H1 (cell line): Measurements from ENCODE around the gene STIL.

Experiments
- JUN ChIP-seq: IDR thresholded peaks from 2 replicates; pipeline ENCODE4 v1.6.1; 2011; ENCODE audit warnings: low read depth, mild to moderate bottlenecking, improper control_type of control experiment, low read length
- NRF1 ChIP-seq: IDR thresholded peaks from 2 replicates; pipeline ENCODE4 v1.6.1; 2011; ENCODE audit warnings: mild to moderate bottlenecking, low read depth, low read length, improper control_type of control experiment
- SAP30 ChIP-seq: fragments of 300-600 bp; sonication (generic); IDR thresholded peaks from 2 replicates; pipeline ENCODE4 v1.7.1; 2012; ENCODE audit warnings: low read length, moderate library complexity, mild to moderate bottlenecking, inconsistent platforms; ENCODE audit not compliant: insufficient read depth, insufficient replicate concordance
- TF ChIP-seq, protein P1 (sequence below), 3 experiments: IDR thresholded peaks; 1 replicate in 2 of 3; 2 replicates in 1 of 3; pipeline versions ENCODE4 v1.5.1 to v1.6.1; 2011; ENCODE audit warnings: low read length in 3 of 3, mild to moderate bottlenecking in 3 of 3, inconsistent platforms in 2 of 3, low read depth in 1 of 3, moderate library complexity in 1 of 3; ENCODE audit not compliant: insufficient read depth in 1 of 3; ENCODE audit errors: control extremely low read depth in 1 of 3

- TF ChIP-seq, protein P1, sequence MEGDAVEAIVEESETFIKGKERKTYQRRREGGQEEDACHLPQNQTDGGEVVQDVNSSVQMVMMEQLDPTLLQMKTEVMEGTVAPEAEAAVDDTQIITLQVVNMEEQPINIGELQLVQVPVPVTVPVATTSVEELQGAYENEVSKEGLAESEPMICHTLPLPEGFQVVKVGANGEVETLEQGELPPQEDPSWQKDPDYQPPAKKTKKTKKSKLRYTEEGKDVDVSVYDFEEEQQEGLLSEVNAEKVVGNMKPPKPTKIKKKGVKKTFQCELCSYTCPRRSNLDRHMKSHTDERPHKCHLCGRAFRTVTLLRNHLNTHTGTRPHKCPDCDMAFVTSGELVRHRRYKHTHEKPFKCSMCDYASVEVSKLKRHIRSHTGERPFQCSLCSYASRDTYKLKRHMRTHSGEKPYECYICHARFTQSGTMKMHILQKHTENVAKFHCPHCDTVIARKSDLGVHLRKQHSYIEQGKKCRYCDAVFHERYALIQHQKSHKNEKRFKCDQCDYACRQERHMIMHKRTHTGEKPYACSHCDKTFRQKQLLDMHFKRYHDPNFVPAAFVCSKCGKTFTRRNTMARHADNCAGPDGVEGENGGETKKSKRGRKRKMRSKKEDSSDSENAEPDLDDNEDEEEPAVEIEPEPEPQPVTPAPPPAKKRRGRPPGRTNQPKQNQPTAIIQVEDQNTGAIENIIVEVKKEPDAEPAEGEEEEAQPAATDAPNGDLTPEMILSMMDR (IDR thresholded peaks at IDR 0.05; ENCODE audit: control extremely low read depth in 1 of 3, insufficient read depth in 1 of 3, low read depth in 1 of 3, low read length in 3 of 3): no peak
- TF ChIP-seq JUN (no peak), SAP30 (no peak), NRF1 (no peak)
These were observed 89.1 kb downstream of the STIL start for GRCh38 chr1:47224676-47225399.
